Endodermal cell (in vitro differentiated cells): ENCODE results near the gene MACROD2. TPM values are rescaled to one million over a fixed set of nuclear protein-coding genes. Genes with fewer than 3 reads are reported as not detected.

Experiments
- DNase-seq: peaks from one replicate; pipeline ENCODE4 v3.0.0-alpha.2; 2017
- H3K27ac ChIP-seq: 2 replicates; pipeline ENCODE4 v1.5.1; 2013; ENCODE audit warnings: mild to moderate bottlenecking, low read depth, low read length, moderate library complexity
- H3K27me3 ChIP-seq: 2 replicates; pipeline ENCODE4 v1.6.1; 2013; ENCODE audit warnings: mild to moderate bottlenecking, low read length, moderate library complexity; ENCODE audit not compliant: insufficient read depth, control insufficient read depth, poor library complexity, severe bottlenecking
- H3K36me3 ChIP-seq: 2 replicates; pipeline ENCODE4 v1.7.0; 2013; ENCODE audit warnings: mild to moderate bottlenecking, low read length, moderate library complexity; ENCODE audit not compliant: control insufficient read depth, insufficient read depth
- H3K4me1 ChIP-seq: one replicate; pipeline ENCODE4 v1.7.0; 2013; ENCODE audit warnings: low read length; ENCODE audit not compliant: control insufficient read depth, insufficient read depth
- H3K4me3 ChIP-seq: 2 replicates; pipeline ENCODE4 v1.5.1; 2013; ENCODE audit warnings: mild to moderate bottlenecking, low read length, moderate library complexity
- H3K9ac ChIP-seq: 2 replicates; pipeline ENCODE4 v1.6.1; 2013; ENCODE audit warnings: mild to moderate bottlenecking, low read length, moderate library complexity; ENCODE audit not compliant: poor library complexity, severe bottlenecking; ENCODE audit errors: extremely low read depth
- H3K9me3 ChIP-seq: 2 replicates; pipeline ENCODE4 v1.6.1; 2013; ENCODE audit warnings: mild to moderate bottlenecking, low read length, moderate library complexity; ENCODE audit not compliant: control insufficient read depth
- H3K27ac Mint-ChIP-seq: 2 replicates; pipeline ENCODE4 v1.8.0; 2020; ENCODE audit warnings: mixed read lengths
- H3K27me3 Mint-ChIP-seq: 2 replicates; pipeline ENCODE4 v1.8.0; 2021; ENCODE audit warnings: mild to moderate bottlenecking, mixed read lengths; ENCODE audit not compliant: insufficient read depth
- H3K36me3 Mint-ChIP-seq: 2 replicates; pipeline ENCODE4 v1.8.0; 2020; ENCODE audit warnings: low read depth, mixed read lengths
- H3K4me1 Mint-ChIP-seq: 2 replicates; pipeline ENCODE4 v1.8.0; 2020; ENCODE audit warnings: mixed read lengths
- H3K4me3 Mint-ChIP-seq: 2 replicates; pipeline ENCODE4 v1.8.0; 2020; ENCODE audit warnings: mild to moderate bottlenecking, moderate library complexity, mixed read lengths
- H3K9me3 Mint-ChIP-seq: 2 replicates; pipeline ENCODE4 v1.8.0; 2020; ENCODE audit warnings: mild to moderate bottlenecking, mixed read lengths
- WGBS, 2 experiments: methylation state at CpG; one replicate each; pipeline versions ENCODE4 v1.1.5 to v1.1.7; 2013; ENCODE audit warnings: missing lambda C conversion rate in 2 of 2, mixed read lengths in 1 of 2; ENCODE audit not compliant: insufficient coverage in 1 of 2, insufficient read length in 1 of 2; 5-methylcytosine and 5-hydroxymethylcytosine counted together
- total RNA-seq, 2 donors: library from RNA; stranded (reverse); fragmentation: NEBNext Ultra II Directional in 1 of 2; extraction: Animal tissue kit (Norgen Biotek cat#: 25700) in 1 of 2; gene quantifications; 2 replicates in 1 of 2; 3 replicates in 1 of 2; pipeline ENCODE4 v1.2.1, GENCODE V29; 2021
- TF ChIP-seq, protein P1 (sequence below): fragments of 200-600 bp; sonication (generic); conservative IDR thresholded peaks from 2 replicates; pipeline ENCODE4 v1.5.0; 2021; ENCODE audit warnings: antibody characterized with exemption, mild to moderate bottlenecking

Gene MACROD2
- total RNA-seq, 2 donors from 2014 or later = 2.3 to 4.8 TPM

DNA sequence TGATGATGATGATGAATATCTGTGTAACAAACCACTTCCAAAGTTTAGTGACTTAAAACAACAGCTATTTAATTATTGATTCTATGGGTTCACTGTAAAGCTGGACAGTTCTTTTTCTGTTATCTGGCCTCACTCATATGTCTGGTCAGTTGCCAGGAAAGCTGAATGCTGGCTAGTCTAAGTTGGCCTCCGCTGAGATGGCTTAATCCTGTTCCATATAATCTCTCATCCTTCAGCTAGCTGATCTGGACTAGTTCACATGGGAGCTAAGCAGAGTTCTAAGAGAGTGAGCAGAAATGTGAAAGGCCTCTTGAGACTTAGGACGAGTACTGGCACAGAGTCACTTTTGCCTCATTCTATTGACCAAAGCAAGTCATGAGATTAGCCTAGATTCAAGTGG, 676.8 kb downstream of the MACROD2 start:
- H3K9ac ChIP-seq = no peak overlapping the region
- WGBS, 2 experiments = 89 to 90% methylated on average over 1 to 2 of the region's 2 CpGs
- Mint-ChIP-seq H3K4me1 (peaks cover 6% of the 10 kb centered on the region), H3K36me3 (no peaks in the 10 kb centered on the region), H3K27me3 (peaks cover 1% of the 10 kb centered on the region), H3K27ac (no peak overlapping the region), H3K4me3 (no peak overlapping the region), H3K9me3 (peaks cover 6% of the 10 kb centered on the region)
- H3K4me1 ChIP-seq = peaks cover 3% of the 10 kb centered on the region
- no peaks in the 10 kb centered on the region for H3K9me3 ChIP-seq
- TF ChIP-seq, protein P1, sequence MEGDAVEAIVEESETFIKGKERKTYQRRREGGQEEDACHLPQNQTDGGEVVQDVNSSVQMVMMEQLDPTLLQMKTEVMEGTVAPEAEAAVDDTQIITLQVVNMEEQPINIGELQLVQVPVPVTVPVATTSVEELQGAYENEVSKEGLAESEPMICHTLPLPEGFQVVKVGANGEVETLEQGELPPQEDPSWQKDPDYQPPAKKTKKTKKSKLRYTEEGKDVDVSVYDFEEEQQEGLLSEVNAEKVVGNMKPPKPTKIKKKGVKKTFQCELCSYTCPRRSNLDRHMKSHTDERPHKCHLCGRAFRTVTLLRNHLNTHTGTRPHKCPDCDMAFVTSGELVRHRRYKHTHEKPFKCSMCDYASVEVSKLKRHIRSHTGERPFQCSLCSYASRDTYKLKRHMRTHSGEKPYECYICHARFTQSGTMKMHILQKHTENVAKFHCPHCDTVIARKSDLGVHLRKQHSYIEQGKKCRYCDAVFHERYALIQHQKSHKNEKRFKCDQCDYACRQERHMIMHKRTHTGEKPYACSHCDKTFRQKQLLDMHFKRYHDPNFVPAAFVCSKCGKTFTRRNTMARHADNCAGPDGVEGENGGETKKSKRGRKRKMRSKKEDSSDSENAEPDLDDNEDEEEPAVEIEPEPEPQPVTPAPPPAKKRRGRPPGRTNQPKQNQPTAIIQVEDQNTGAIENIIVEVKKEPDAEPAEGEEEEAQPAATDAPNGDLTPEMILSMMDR = no peak
- H3K27me3 ChIP-seq = no peaks in the 10 kb centered on the region
- no peaks in the 10 kb centered on the region for H3K36me3 ChIP-seq
- no peak overlapping the region for H3K27ac ChIP-seq
- H3K4me3 ChIP-seq = no peak overlapping the region
- DNase-seq = no peak

GRCh38 chr20:14673164-14673563, 677.8 kb downstream of the MACROD2 start:
- peaks cover 6% of the 10 kb centered on the region for H3K4me1 Mint-ChIP-seq
- no peak overlapping the region for H3K4me3 ChIP-seq
- H3K9ac ChIP-seq = no peak overlapping the region
- peaks cover 6% of the 10 kb centered on the region for H3K9me3 Mint-ChIP-seq
- H3K9me3 ChIP-seq = no peaks in the 10 kb centered on the region
- H3K36me3 ChIP-seq = no peaks in the 10 kb centered on the region
- H3K4me1 ChIP-seq = peaks cover 3% of the 10 kb centered on the region
- H3K27ac Mint-ChIP-seq = no peak overlapping the region
- no peak overlapping the region for H3K4me3 Mint-ChIP-seq
- 95 to 98% methylated on average over 3 to 5 of the region's 5 CpGs for WGBS, 2 experiments
- TF ChIP-seq, protein P1 = no peak
- DNase-seq = no peak
- peaks cover 1% of the 10 kb centered on the region for H3K27me3 Mint-ChIP-seq
- H3K27me3 ChIP-seq = no peaks in the 10 kb centered on the region
- no peaks in the 10 kb centered on the region for H3K36me3 Mint-ChIP-seq
- no peak overlapping the region for H3K27ac ChIP-seq

- no peak overlapping the region for H3K4me3 Mint-ChIP-seq
- no peaks in the 10 kb centered on the region for H3K4me1 ChIP-seq
- DNase-seq = no peak
- H3K36me3 ChIP-seq = no peaks in the 10 kb centered on the region
- H3K4me1 Mint-ChIP-seq = peaks cover 6% of the 10 kb centered on the region
- no peak overlapping the region for H3K27ac ChIP-seq
- no peak overlapping the region for H3K4me3 ChIP-seq
- H3K9me3 ChIP-seq = no peaks in the 10 kb centered on the region
- H3K27me3 Mint-ChIP-seq = peaks cover 1% of the 10 kb centered on the region
- H3K9me3 Mint-ChIP-seq = peaks cover 6% of the 10 kb centered on the region
- TF ChIP-seq, protein P1 = no peak
- H3K27ac Mint-ChIP-seq = no peak overlapping the region
- no peaks in the 10 kb centered on the region for H3K27me3 ChIP-seq
- no peak overlapping the region for H3K9ac ChIP-seq
- no peaks in the 10 kb centered on the region for H3K36me3 Mint-ChIP-seq
- WGBS, 2 experiments = 93 to 100% methylated on average over 1 to 2 of the region's 2 CpGs
Observed at GRCh38 chr20:14677455-14677854, 682.1 kb downstream of the MACROD2 start.
